ENCODE results near the gene STOML1. TPM values are rescaled to one million over a fixed set of nuclear protein-coding genes. Genes with fewer than 3 reads are reported as not detected.
"Not testable (repeated sequence)": the region's sequence is repeated elsewhere in the genome, so short reads cannot be mapped to it uniquely, and the experiment has no call there.

Gene STOML1
- total RNA-seq, 1 experiment from 2014 or later, result 10.1 TPM

DNA sequence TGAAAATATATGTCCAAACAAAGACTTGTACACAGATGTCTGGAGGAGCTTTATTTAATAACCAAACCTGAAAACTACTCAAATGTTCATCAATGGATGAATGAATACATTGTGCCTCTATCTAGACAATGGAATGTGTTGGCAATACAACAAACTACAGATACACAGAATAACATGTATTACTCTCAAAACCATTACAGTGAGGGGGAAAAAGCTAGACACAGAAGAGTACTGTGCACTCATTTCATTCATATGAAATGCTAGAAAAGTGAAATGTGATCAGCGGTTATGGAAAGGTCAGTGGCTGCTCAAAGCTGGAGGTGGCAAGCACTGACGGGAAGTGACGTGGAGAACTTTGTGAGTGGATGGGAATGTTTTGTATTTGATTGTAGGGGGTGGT is 13.2 kb downstream of the STOML1 start:
- no peak overlapping the region for H3K9ac ChIP-seq (ENCODE audit: low read length)
- H3K36me3 ChIP-seq (ENCODE audit: low read depth, low read length), result no peaks in the 10 kb centered on the region
- no peak overlapping the region for H2AFZ ChIP-seq (ENCODE audit: low read length)
- no TSS peak for BruUV-seq (replicated peaks)
- intact Hi-C loops (cut with micrococcal nuclease), result loop anchor here (10.0 kb wide), 1 partner anchor 326 kb away; no protein-coding TSS in a partner anchor
- DNase-seq (no peak), ATAC-seq (no peak)
- no peaks in the 10 kb centered on the region for H3K9me3 ChIP-seq (ENCODE audit: low read length)
- no peaks in the 10 kb centered on the region for H3F3A ChIP-seq (ENCODE audit: low read length, unreplicated experiment)
- ChIA-PET CTCF (no interaction called here), POLR2A (ENCODE audit: unreplicated experiment) (no interaction called here)
- peaks cover 26% of the 10 kb centered on the region for H3K4me1 ChIP-seq (ENCODE audit: insufficient read depth, low read length)
- H3K9me2 ChIP-seq (replicated peaks; ENCODE audit: low read length), result no peaks in the 10 kb centered on the region
- H3K27me3 ChIP-seq (ENCODE audit: low read length), result no peaks in the 10 kb centered on the region
- no peak overlapping the region for H3K4me3 ChIP-seq (ENCODE audit: low read length)
- no peaks in the 10 kb centered on the region for H3K79me2 ChIP-seq (ENCODE audit: low read length)
- no peak overlapping the region for H3K27ac ChIP-seq (ENCODE audit: low read length)
- no peaks in the 10 kb centered on the region for H4K20me1 ChIP-seq (ENCODE audit: low read length)
- TF ChIP-seq EZH2phosphoT487 (IDR thresholded peaks at IDR 0.05; ENCODE audit: borderline replicate concordance, low read length), result no peak
- TF ChIP-seq EZH2 (IDR thresholded peaks at IDR 0.05; ENCODE audit: low read length, unreplicated experiment), result no peak
- TF ChIP-seq, protein P1, sequence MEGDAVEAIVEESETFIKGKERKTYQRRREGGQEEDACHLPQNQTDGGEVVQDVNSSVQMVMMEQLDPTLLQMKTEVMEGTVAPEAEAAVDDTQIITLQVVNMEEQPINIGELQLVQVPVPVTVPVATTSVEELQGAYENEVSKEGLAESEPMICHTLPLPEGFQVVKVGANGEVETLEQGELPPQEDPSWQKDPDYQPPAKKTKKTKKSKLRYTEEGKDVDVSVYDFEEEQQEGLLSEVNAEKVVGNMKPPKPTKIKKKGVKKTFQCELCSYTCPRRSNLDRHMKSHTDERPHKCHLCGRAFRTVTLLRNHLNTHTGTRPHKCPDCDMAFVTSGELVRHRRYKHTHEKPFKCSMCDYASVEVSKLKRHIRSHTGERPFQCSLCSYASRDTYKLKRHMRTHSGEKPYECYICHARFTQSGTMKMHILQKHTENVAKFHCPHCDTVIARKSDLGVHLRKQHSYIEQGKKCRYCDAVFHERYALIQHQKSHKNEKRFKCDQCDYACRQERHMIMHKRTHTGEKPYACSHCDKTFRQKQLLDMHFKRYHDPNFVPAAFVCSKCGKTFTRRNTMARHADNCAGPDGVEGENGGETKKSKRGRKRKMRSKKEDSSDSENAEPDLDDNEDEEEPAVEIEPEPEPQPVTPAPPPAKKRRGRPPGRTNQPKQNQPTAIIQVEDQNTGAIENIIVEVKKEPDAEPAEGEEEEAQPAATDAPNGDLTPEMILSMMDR (conservative IDR thresholded peaks at IDR 0.05; ENCODE audit: low read depth, low read length), result no peak
- H3K4me2 ChIP-seq (ENCODE audit: low read length), result no peak overlapping the region

DNA sequence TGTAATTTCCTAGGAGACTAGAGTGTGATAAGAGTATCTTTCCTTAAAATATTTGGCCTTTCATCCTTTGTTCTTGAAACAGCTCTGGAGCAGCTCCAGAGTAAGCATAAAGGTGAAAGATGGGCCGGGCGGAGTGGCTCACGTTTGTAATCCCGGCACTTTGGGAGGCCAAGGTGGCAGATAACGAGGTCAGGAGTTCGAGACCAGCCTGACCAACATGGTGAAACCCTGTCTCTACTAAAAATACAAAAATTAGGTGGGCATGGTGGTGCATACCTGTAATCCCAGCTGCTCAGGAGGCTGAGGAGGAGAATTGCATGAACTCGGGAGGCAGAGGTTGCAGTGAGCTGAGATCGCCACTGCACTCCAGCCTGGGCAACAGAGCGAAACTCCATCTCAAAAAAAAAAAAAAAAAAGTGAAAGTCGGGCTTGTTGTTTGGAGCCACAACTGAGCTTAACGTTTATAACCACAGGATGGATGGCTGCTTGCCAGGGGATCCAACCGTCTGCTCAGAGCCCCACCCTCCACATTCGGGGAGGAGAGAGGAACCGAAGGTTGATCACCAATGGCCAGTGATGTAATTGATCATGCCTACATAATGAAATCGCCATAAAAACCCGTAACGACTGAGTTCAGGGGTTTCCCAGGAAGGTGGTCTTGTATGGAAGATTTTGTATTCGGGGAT is 16.5 kb downstream of the STOML1 start:
- H3K27ac ChIP-seq (ENCODE audit: low read length); H4K20me1 ChIP-seq (ENCODE audit: low read length); ATAC-seq; H3K27me3 ChIP-seq (ENCODE audit: low read length); POLR2A ChIA-PET (ENCODE audit: unreplicated experiment); H3F3A ChIP-seq (ENCODE audit: low read length, unreplicated experiment); H3K79me2 ChIP-seq (ENCODE audit: low read length); H3K4me1 ChIP-seq (ENCODE audit: insufficient read depth, low read length); H3K4me3 ChIP-seq (ENCODE audit: low read length); DNase-seq; H3K9ac ChIP-seq (ENCODE audit: low read length); BruUV-seq (replicated peaks); H3K4me2 ChIP-seq (ENCODE audit: low read length); H2AFZ ChIP-seq (ENCODE audit: low read length); H3K9me2 ChIP-seq (replicated peaks; ENCODE audit: low read length); H3K9me3 ChIP-seq (ENCODE audit: low read length); H3K36me3 ChIP-seq (ENCODE audit: low read depth, low read length): not testable (repeated sequence)
- CTCF ChIA-PET, result interaction anchor here (0.7 kb wide), 1 partner anchor 61 kb away, joined by 3 read pairs; no protein-coding TSS in a partner anchor
- intact Hi-C loops (cut with micrococcal nuclease), result loop anchor here (10.0 kb wide), 1 partner anchor 329 kb away; no protein-coding TSS in a partner anchor

DNA sequence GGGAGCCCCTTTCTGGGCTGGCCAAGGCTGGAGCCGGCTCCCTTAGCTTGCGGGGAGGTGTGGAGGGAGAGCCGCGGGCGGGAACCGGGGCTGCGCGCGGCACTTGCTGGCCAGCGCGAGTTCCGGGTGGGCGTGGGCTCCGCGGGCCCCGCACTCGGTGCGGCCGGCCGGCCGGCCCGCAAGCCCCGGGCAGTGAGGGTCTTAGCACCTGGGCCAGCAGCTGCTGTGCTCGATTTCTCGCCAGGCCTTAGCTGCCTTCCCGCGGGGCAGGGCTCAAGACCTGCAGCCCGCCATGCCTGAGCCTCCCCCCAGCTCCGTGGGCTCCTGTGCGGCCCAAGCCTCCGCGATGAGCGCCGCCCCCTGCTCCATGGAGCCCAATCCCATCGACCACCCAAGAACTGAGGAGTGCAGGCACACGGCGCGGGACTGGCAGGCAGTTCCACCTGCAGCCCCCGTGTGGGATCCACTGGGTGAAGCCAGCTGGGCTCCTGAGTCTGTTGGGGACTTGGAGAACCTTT is 18.4 kb downstream of the STOML1 start:
- H3K79me2 ChIP-seq (ENCODE audit: low read length); H4K20me1 ChIP-seq (ENCODE audit: low read length); H3K9ac ChIP-seq (ENCODE audit: low read length); H3K36me3 ChIP-seq (ENCODE audit: low read depth, low read length); H3K27ac ChIP-seq (ENCODE audit: low read length); DNase-seq; H3K9me2 ChIP-seq (replicated peaks; ENCODE audit: low read length); H3K27me3 ChIP-seq (ENCODE audit: low read length); POLR2A ChIA-PET (ENCODE audit: unreplicated experiment); H3K4me3 ChIP-seq (ENCODE audit: low read length); H3F3A ChIP-seq (ENCODE audit: low read length, unreplicated experiment); H2AFZ ChIP-seq (ENCODE audit: low read length); BruUV-seq (replicated peaks); ATAC-seq; H3K9me3 ChIP-seq (ENCODE audit: low read length); H3K4me2 ChIP-seq (ENCODE audit: low read length): not testable (repeated sequence)
- H3K4me1 ChIP-seq (ENCODE audit: insufficient read depth, low read length), result peaks cover 12% of the 10 kb centered on the region
- intact Hi-C loops (cut with micrococcal nuclease), result loop anchor here (1.0 to 10.0 kb wide), 3 partner anchors 16 to 331 kb away; no protein-coding TSS in a partner anchor
- CTCF ChIA-PET, result interaction anchor here (1.0 kb wide), 1 partner anchor 63 kb away, joined by 3 read pairs; no protein-coding TSS in a partner anchor

Measured in PC-3 (cell line).